ENCODE measurements around the gene C1QB. TPM values are rescaled to one million over a fixed set of nuclear protein-coding genes. Genes with fewer than 3 reads are reported as not detected.

The C1QB gene
- total RNA-seq, 1 experiment from 2014 or later = not detected

GRCh38 chr1:22629886-22630285 is 23.1 kb upstream of the C1QB start:
- in situ Hi-C loops (cut with HindIII; ENCODE audit: low sequenced_read_pairs) = no loop called here
- no peak for DNase-seq (ENCODE audit: low spot score)

GRCh38 chr1:22633697-22634463 is 19.2 kb upstream of the C1QB start:
- no peak for DNase-seq (ENCODE audit: low spot score)
- in situ Hi-C loops (cut with HindIII; ENCODE audit: low sequenced_read_pairs) = no loop called here

GRCh38 chr1:22635436-22635835 is 17.6 kb upstream of the C1QB start:
- in situ Hi-C loops (cut with HindIII; ENCODE audit: low sequenced_read_pairs) = no loop called here
- no peak for DNase-seq (ENCODE audit: low spot score)

- in situ Hi-C loops (cut with HindIII; ENCODE audit: low sequenced_read_pairs) = no loop called here
- DNase-seq (ENCODE audit: low spot score) = no peak
Observed at GRCh38 chr1:22636353-22636752, 16.7 kb upstream of the C1QB start, which contains the start of gene C1QA. Gene C1QA, plus strand, starts transcription at chr1:22636628. Its CDS starts 989 bp downstream, at chr1:22637617.

GRCh38 chr1:22636927-22637326 is 16.1 kb upstream of the C1QB start:
- no peak for DNase-seq (ENCODE audit: low spot score)
- in situ Hi-C loops (cut with HindIII; ENCODE audit: low sequenced_read_pairs) = no loop called here

- in situ Hi-C loops (cut with HindIII; ENCODE audit: low sequenced_read_pairs) = no loop called here
- no peak for DNase-seq (ENCODE audit: low spot score)
Observed at GRCh38 chr1:22637907-22638445, 15.1 kb upstream of the C1QB start.

GRCh38 chr1:22638476-22639234 is 14.4 kb upstream of the C1QB start:
- no peak for DNase-seq (ENCODE audit: low spot score)
- in situ Hi-C loops (cut with HindIII; ENCODE audit: low sequenced_read_pairs) = no loop called here

GRCh38 chr1:22639286-22639685 is 13.8 kb upstream of the C1QB start:
- in situ Hi-C loops (cut with HindIII; ENCODE audit: low sequenced_read_pairs) = no loop called here
- DNase-seq (ENCODE audit: low spot score) = no peak

- no peak for DNase-seq (ENCODE audit: low spot score)
- in situ Hi-C loops (cut with HindIII; ENCODE audit: low sequenced_read_pairs) = no loop called here
Observed at GRCh38 chr1:22641247-22641646, 11.8 kb upstream of the C1QB start.

- in situ Hi-C loops (cut with HindIII; ENCODE audit: low sequenced_read_pairs) = no loop called here
- peak; percentile 59 for DNase-seq (ENCODE audit: low spot score)
Observed at GRCh38 chr1:22641906-22642636, 11.0 kb upstream of the C1QB start.

- in situ Hi-C loops (cut with HindIII; ENCODE audit: low sequenced_read_pairs) = no loop called here
- DNase-seq (ENCODE audit: low spot score) = no peak
Observed at GRCh38 chr1:22643381-22643780, 9.7 kb upstream of the C1QB start, which contains the start of gene C1QC. Gene C1QC, plus strand, starts transcription at chr1:22643633. Its CDS starts 391 bp downstream, at chr1:22644024.

GRCh38 chr1:22643928-22644327 is 9.1 kb upstream of the C1QB start:
- DNase-seq (ENCODE audit: low spot score) = no peak
- in situ Hi-C loops (cut with HindIII; ENCODE audit: low sequenced_read_pairs) = no loop called here

GRCh38 chr1:22645931-22646330 is 7.1 kb upstream of the C1QB start:
- in situ Hi-C loops (cut with HindIII; ENCODE audit: low sequenced_read_pairs) = no loop called here
- no peak for DNase-seq (ENCODE audit: low spot score)

GRCh38 chr1:22646384-22646783 is 6.7 kb upstream of the C1QB start:
- no peak for DNase-seq (ENCODE audit: low spot score)
- in situ Hi-C loops (cut with HindIII; ENCODE audit: low sequenced_read_pairs) = no loop called here

- in situ Hi-C loops (cut with HindIII; ENCODE audit: low sequenced_read_pairs) = no loop called here
- DNase-seq (ENCODE audit: low spot score) = no peak
Observed at GRCh38 chr1:22650089-22650693, 2.8 kb upstream of the C1QB start.

- in situ Hi-C loops (cut with HindIII; ENCODE audit: low sequenced_read_pairs) = no loop called here
- no peak for DNase-seq (ENCODE audit: low spot score)
Observed at GRCh38 chr1:22651941-22652856, 837 bp upstream of the C1QB start.

GRCh38 chr1:22654692-22655091 is 1.7 kb downstream of the C1QB start:
- DNase-seq (ENCODE audit: low spot score) = no peak
- in situ Hi-C loops (cut with HindIII; ENCODE audit: low sequenced_read_pairs) = no loop called here
